Hepatocyte (in vitro differentiated cells): ENCODE results near the gene FOSB.

Experiments used
- EZH2 ChIP-seq: fragments of 200-600 bp; sonication (generic); IDR thresholded peaks from 2 replicates; pipeline ENCODE4 v1.6.1; 2016; ENCODE audit warnings: antibody characterized with exemption, mild to moderate bottlenecking, borderline replicate concordance
- EZH2phosphoT487 ChIP-seq: fragments of 200-600 bp; sonication (generic); IDR thresholded peaks from one replicate; pipeline ENCODE4 v1.6.1; 2018; ENCODE audit warnings: antibody characterized with exemption, mild to moderate bottlenecking, low read depth, moderate library complexity; ENCODE audit not compliant: unreplicated experiment, severe bottlenecking
- TF ChIP-seq, protein P1 (sequence below): fragments of 200-600 bp; sonication (generic); IDR thresholded peaks from 2 replicates; pipeline ENCODE4 v1.5.1; 2016; ENCODE audit warnings: antibody characterized with exemption, mild to moderate bottlenecking; ENCODE audit not compliant: poor library complexity

DNA sequence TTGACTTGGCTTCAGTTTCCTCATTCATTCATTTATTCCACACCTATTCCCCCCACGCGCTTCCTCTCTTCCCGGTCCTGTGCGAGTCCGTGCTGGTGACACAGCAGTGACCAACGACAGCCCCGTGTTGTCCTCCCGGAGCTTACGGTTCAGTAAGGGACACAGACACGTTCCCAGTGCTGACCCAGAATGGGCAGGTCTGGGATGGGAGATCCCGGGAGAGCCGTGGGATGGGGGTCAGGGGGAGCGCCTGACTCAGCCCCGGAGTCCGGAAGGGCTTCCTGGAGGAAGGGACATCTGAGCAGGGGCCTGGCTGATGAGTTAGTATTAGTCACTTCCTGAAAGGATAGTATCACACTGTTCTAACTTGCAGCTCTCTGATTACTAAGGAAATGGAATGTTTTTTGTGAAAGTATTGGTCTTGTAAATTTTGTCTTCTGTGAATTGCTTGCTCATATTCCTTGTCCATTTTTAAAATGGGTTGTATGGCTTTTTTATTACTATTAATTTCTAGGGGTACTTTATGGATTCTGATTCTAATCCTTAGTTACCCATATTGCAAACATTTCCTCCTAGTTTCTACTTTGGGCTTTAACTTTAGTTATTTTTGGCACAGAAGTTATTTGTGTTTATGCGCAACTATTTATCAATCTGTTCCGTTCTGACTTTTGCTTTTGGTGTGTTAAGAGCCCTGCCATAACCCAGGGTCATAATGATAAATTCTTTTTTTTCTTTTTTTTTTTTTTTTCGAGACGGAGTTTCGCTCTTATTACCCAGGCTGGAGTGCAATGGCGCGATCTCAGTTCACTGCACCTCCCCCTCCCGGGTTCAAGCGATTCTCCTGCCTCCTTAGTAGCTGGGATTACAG lies 43.4 kb upstream of the FOSB start:
- TF ChIP-seq, protein P1, sequence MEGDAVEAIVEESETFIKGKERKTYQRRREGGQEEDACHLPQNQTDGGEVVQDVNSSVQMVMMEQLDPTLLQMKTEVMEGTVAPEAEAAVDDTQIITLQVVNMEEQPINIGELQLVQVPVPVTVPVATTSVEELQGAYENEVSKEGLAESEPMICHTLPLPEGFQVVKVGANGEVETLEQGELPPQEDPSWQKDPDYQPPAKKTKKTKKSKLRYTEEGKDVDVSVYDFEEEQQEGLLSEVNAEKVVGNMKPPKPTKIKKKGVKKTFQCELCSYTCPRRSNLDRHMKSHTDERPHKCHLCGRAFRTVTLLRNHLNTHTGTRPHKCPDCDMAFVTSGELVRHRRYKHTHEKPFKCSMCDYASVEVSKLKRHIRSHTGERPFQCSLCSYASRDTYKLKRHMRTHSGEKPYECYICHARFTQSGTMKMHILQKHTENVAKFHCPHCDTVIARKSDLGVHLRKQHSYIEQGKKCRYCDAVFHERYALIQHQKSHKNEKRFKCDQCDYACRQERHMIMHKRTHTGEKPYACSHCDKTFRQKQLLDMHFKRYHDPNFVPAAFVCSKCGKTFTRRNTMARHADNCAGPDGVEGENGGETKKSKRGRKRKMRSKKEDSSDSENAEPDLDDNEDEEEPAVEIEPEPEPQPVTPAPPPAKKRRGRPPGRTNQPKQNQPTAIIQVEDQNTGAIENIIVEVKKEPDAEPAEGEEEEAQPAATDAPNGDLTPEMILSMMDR, result no peak
- TF ChIP-seq EZH2, result no peak
- TF ChIP-seq EZH2phosphoT487, result no peak
